NT2/D1 (cell line): Measurements from ENCODE around the gene GPRC5B.

Source experiments
- YY1 ChIP-seq: IDR thresholded peaks from 2 replicates; pipeline ENCODE4 v1.6.1; 2011; ENCODE audit not compliant: insufficient read length, insufficient read depth
- ZNF274 ChIP-seq: IDR thresholded peaks from 2 replicates; pipeline ENCODE4 v1.6.1; 2011; ENCODE audit warnings: mild to moderate bottlenecking, low read depth, low read length

- TF ChIP-seq YY1 (no peak), ZNF274 (no peak)
These were observed 24.3 kb upstream of the GPRC5B start for GRCh38 chr16:19908921-19909320.
